GM23338 (cell line): ENCODE measurements around the gene PLA2G12A. TPM values are rescaled to one million over a fixed set of nuclear protein-coding genes. Genes with fewer than 3 reads are reported as not detected.

ENCODE experiments used
- ATAC-seq: fragments of 200-7000 bp; cut with Tn5 transposase; 3 replicates; pipeline ENCODE4 v1.9.1; 2020
- DNase-seq: peaks from one replicate; pipeline ENCODE4 v3.0.0-alpha.2; 2015; ENCODE audit warnings: low spot score
- H2AFZ ChIP-seq: fragments of 200-600 bp; sonication (generic); 2 replicates; pipeline ENCODE4 v1.8.0; 2016; ENCODE audit warnings: antibody characterized with exemption, mild to moderate bottlenecking, moderate library complexity
- H3F3A ChIP-seq: fragments of 200-600 bp; sonication (generic); replicated peaks from 2 replicates; pipeline ENCODE4 v1.8.0; 2017; ENCODE audit warnings: antibody characterized with exemption, mixed run types, low read depth
- H3K27ac ChIP-seq: fragments of 200-600 bp; sonication (generic); 2 replicates; pipeline ENCODE4 v1.6.1; 2016; ENCODE audit warnings: low read depth
- H3K27me3 ChIP-seq: fragments of 200-600 bp; sonication (generic); 2 replicates; pipeline ENCODE4 v1.8.0; 2016; ENCODE audit warnings: mild to moderate bottlenecking, mixed run types, moderate library complexity; ENCODE audit not compliant: insufficient read depth
- H3K36me3 ChIP-seq: fragments of 200-600 bp; sonication (generic); 2 replicates; pipeline ENCODE4 v1.8.0; 2016; ENCODE audit warnings: mild to moderate bottlenecking; ENCODE audit not compliant: insufficient read depth
- H3K4me1 ChIP-seq: fragments of 200-600 bp; sonication (generic); 2 replicates; pipeline ENCODE4 v1.8.0; 2016; ENCODE audit warnings: mild to moderate bottlenecking, moderate library complexity; ENCODE audit not compliant: insufficient read depth
- H3K4me2 ChIP-seq: fragments of 200-600 bp; sonication (generic); 2 replicates; pipeline ENCODE4 v1.7.1; 2017; ENCODE audit warnings: mixed run types
- H3K4me3 ChIP-seq: fragments of 200-600 bp; sonication (generic); 2 replicates; pipeline ENCODE4 v1.6.1; 2016; ENCODE audit warnings: mixed run types
- H3K79me2 ChIP-seq: fragments of 200-600 bp; sonication (generic); replicated peaks from 2 replicates; pipeline ENCODE4 v1.8.0; 2017; ENCODE audit warnings: mild to moderate bottlenecking; ENCODE audit not compliant: insufficient read depth
- H3K9me2 ChIP-seq: fragments of 200-600 bp; sonication (generic); 2 replicates; pipeline ENCODE4 v1.8.0; 2017; ENCODE audit not compliant: insufficient read depth
- H4K20me1 ChIP-seq: fragments of 200-600 bp; sonication (generic); replicated peaks from 2 replicates; pipeline ENCODE4 v1.8.0; 2017; ENCODE audit warnings: mild to moderate bottlenecking; ENCODE audit not compliant: insufficient read depth
- H3K27ac Mint-ChIP-seq: 2 replicates; pipeline ENCODE4 v1.8.0; 2020; ENCODE audit warnings: inconsistent platforms, mild to moderate bottlenecking, moderate library complexity, mixed read lengths
- H3K27me3 Mint-ChIP-seq: 3 replicates; pipeline ENCODE4 v1.8.0; 2022; ENCODE audit warnings: low read depth, mild to moderate bottlenecking, moderate library complexity, mixed read lengths, inconsistent platforms; ENCODE audit not compliant: insufficient read depth, poor library complexity
- H3K36me3 Mint-ChIP-seq: 3 replicates; pipeline ENCODE4 v1.8.0; 2021; ENCODE audit warnings: low read depth, mild to moderate bottlenecking, inconsistent platforms, moderate library complexity, mixed read lengths
- H3K4me1 Mint-ChIP-seq: 3 replicates; pipeline ENCODE4 v1.8.0; 2020; ENCODE audit warnings: mild to moderate bottlenecking, inconsistent platforms, mixed read lengths
- H3K4me3 Mint-ChIP-seq: 3 replicates; pipeline ENCODE4 v1.8.0; 2021; ENCODE audit warnings: moderate library complexity, mild to moderate bottlenecking, inconsistent platforms, mixed read lengths
- H3K9me3 Mint-ChIP-seq: 3 replicates; pipeline ENCODE4 v1.8.0; 2020; ENCODE audit warnings: moderate library complexity, mild to moderate bottlenecking, inconsistent platforms, mixed read lengths
- CREB1 ChIP-seq: fragments of 250-450 bp; sonication (Bioruptor Pico); IDR thresholded peaks from 2 replicates; pipeline ENCODE4 v1.5.0; 2020; ENCODE audit warnings: low read depth, mild to moderate bottlenecking, moderate library complexity
- EZH2 ChIP-seq: fragments of 200-600 bp; sonication (generic); IDR thresholded peaks from one replicate; pipeline ENCODE4 v1.8.0; 2017; ENCODE audit warnings: antibody characterized with exemption, mild to moderate bottlenecking, low read depth; ENCODE audit not compliant: unreplicated experiment
- EZH2phosphoT487 ChIP-seq: fragments of 200-600 bp; sonication (generic); IDR thresholded peaks from one replicate; pipeline ENCODE4 v1.8.1; 2018; ENCODE audit warnings: antibody characterized with exemption; ENCODE audit not compliant: unreplicated experiment
- JUNB ChIP-seq: IDR thresholded peaks from one replicate; pipeline ENCODE4 v1.6.1; 2016; ENCODE audit warnings: antibody characterized with exemption; ENCODE audit not compliant: unreplicated experiment
- NANOG ChIP-seq: IDR thresholded peaks from 2 replicates; pipeline ENCODE4 v1.6.1; 2016; ENCODE audit warnings: antibody characterized with exemption, borderline replicate concordance
- POLR2AphosphoS5 ChIP-seq: IDR thresholded peaks from 2 replicates; pipeline ENCODE4 v1.6.1; 2016; ENCODE audit warnings: antibody characterized with exemption, low read depth
- STAT1 ChIP-seq: IDR thresholded peaks from one replicate; pipeline ENCODE4 v1.6.1; 2016; ENCODE audit warnings: antibody characterized with exemption; ENCODE audit not compliant: unreplicated experiment
- ZNF114 ChIP-seq: fragments of 250-450 bp; sonication (Bioruptor Pico); IDR thresholded peaks from 2 replicates; pipeline ENCODE4 v1.5.0; 2020; ENCODE audit warnings: mild to moderate bottlenecking, moderate library complexity
- ZNF331 ChIP-seq: fragments of 250-450 bp; sonication (Bioruptor Pico); IDR thresholded peaks from 2 replicates; pipeline ENCODE4 v1.5.0; 2020; ENCODE audit warnings: low read depth, mild to moderate bottlenecking, moderate library complexity
- long read RNA-seq: library from polyadenylated mRNA; unstranded; transcript quantifications from one replicate; pipeline ENCODE4 v2.0.0, GENCODE V29; 2020; ENCODE audit not compliant: unreplicated experiment
- polyA plus RNA-seq: library from polyadenylated mRNA; unstranded; fragments of >200 nt; fragmentation: Nextera tagmentation; extraction: Ambion mirVana; gene quantifications from 2 replicates; pipeline ENCODE4 v1.2.1, GENCODE V29; 2016
- total RNA-seq: library from RNA; depleted of rRNA; stranded (reverse); fragments of >200 nt; shearing (Covaris generic); gene quantifications from 2 replicates; pipeline ENCODE4 v1.2.3, GENCODE V29; 2014; rRNA removed
- TF ChIP-seq, protein P1 (sequence below): IDR thresholded peaks from 2 replicates; pipeline ENCODE4 v1.6.1; 2016; ENCODE audit warnings: antibody characterized with exemption
- TF ChIP-seq, protein P2 (sequence below), 2 experiments: fragments of 200-600 bp in 1 of 2; sonication (generic) in 1 of 2; conservative IDR thresholded peaks; 2 replicates each; pipeline versions ENCODE4 v1.5.1 to v1.6.1; 2016 to 2017; ENCODE audit warnings: antibody characterized with exemption in 2 of 2, low read depth in 2 of 2, mild to moderate bottlenecking in 2 of 2, moderate library complexity in 1 of 2
- TF ChIP-seq, protein P3 (sequence below): IDR thresholded peaks from one replicate; pipeline ENCODE4 v1.6.1; 2018; ENCODE audit warnings: antibody characterized with exemption; ENCODE audit not compliant: unreplicated experiment

PLA2G12A gene
- total RNA-seq (20.9 and 30.8 TPM in 2 replicates), polyA plus RNA-seq (55.9 and 70.7 TPM in 2 replicates)
- long read RNA-seq, full-length matches to known transcripts = 39 of 43 reads
- long read RNA-seq, partial matches to known transcripts = 0 of 43 reads
- long read RNA-seq, other reads (novel, unspliced or antisense) = 4 of 43 reads

DNA sequence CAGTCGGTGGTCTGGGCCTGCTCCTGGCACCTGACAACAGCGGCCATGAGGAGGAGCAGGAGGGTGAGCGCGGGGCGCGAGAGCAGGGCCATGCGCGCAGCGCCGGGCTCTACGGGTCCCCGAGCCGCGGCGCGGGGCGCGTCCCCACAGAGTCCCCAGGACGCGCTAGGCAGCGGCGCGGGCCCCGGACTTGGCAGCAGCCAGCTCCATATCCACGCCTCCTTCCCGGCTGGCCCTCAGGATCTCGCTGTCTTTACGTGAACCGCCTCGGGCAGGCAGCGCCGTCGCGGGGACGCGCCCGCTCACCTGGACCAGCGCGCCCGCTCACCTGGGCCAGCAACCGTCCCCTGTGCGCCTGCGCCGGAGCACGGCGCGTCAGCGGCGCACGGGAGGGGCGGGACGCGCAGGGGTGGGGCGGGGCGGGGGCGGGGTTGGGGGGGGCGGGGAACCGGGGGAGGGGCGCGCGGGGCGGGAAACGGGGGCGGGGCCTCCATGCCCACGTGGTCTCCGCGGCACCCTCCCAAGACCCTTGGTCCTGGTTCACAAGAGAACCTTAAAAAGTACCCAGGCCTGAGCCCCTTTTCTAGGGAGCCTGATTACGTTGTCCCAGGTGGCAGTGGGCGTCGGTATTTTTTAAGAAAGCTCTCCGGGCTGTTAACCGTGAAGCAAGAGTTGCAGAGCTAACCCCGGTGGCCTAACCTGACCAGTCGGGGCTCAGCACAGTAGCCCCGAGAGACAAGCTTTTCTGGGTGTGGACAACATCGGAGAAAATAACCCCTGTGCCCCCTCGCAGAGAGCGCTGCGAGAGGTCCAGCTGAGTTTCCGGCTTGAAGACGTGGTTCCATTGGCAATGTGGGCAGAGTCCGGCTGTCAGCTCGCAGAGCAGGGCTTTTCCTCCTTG, at the start of gene PLA2G12A:
PLA2G12A (minus strand) TSS at position 353 of the 901 bp plus-strand sequence; CDS start at position 92, 261 bp downstream.
- Mint-ChIP-seq H3K27ac (peak within 1 kb of the TSS; percentile 95), H3K36me3 (no peaks in the 10 kb centered on the region; the same call in 1 of the 3 replicates), H3K4me1 (peaks cover 11% of the 10 kb centered on the region), H3K27me3 (peaks cover 9% of the 10 kb centered on the region), H3K4me3 (peak within 1 kb of the TSS; percentile 95), H3K9me3 (no peaks in the 10 kb centered on the region)
- Histone ChIP-seq H3K27me3 (no peaks in the 10 kb centered on the region), H3K79me2 (peaks cover 45% of the 10 kb centered on the region), H3F3A (no peaks in the 10 kb centered on the region), H2AFZ (peak within 1 kb of the TSS; percentile 83), H3K4me3 (peak within 1 kb of the TSS; percentile 68), H3K4me1 (peaks cover 8% of the 10 kb centered on the region), H3K36me3 (no peaks in the 10 kb centered on the region), H3K4me2 (peak within 1 kb of the TSS; percentile 78), H4K20me1 (0 out of 2 replicates have a peak, but pooled peaks cover 3% of the 10 kb centered on the region), H3K9me2 (no peaks in the 10 kb centered on the region), H3K27ac (peak within 1 kb of the TSS; percentile 99)
- ATAC-seq = peak; percentile 84
- peak; percentile 93 for DNase-seq
- no peak for TF ChIP-seq EZH2phosphoT487
- peak; percentile 82 for TF ChIP-seq POLR2AphosphoS5

DNA sequence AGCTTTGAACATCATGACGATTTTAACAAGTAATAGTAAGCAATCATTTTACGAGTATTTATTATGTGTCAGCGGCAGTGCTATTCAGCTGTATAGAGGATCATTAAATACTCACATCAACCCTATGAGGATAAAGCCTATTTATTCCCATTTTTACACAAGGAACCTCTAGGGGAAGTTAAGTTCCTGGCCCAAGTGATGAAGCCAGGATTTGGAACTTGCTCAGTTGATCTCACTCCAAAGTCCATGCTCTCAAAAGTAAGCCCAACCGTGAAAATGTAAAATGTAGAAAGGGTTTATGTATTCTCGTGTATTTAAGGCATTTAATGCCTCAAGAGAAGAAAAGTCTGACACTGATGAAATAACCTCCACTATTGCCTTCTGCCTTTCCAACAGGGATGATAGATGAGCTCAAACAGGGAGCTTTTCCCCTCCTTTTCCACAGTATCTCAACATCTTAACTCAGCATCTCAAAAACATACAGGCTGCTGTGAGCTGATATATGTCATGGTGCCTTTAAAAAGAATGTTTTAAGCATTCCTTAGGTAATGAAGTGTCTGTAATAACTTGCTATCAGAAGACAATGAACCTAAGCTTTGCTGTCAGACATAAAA, 35.0 kb upstream of the PLA2G12A start:
- H2AFZ ChIP-seq = no peak overlapping the region
- H3K4me1 ChIP-seq = no peaks in the 10 kb centered on the region; the same call in 1 of the 2 replicates
- no peaks in the 10 kb centered on the region for H4K20me1 ChIP-seq
- no peak overlapping the region for H3K4me3 ChIP-seq
- Mint-ChIP-seq H3K27me3 (no peaks in the 10 kb centered on the region), H3K9me3 (no peaks in the 10 kb centered on the region), H3K4me3 (no peak overlapping the region), H3K4me1 (peaks cover 4% of the 10 kb centered on the region; the same call in 2 of the 3 replicates), H3K27ac (no peak overlapping the region), H3K36me3 (no peaks in the 10 kb centered on the region)
- H3K4me2 ChIP-seq = no peak overlapping the region
- no peaks in the 10 kb centered on the region for H3K79me2 ChIP-seq
- H3K9me2 ChIP-seq = no peaks in the 10 kb centered on the region
- no peaks in the 10 kb centered on the region for H3F3A ChIP-seq
- DNase-seq (no peak), ATAC-seq (no peak)
- H3K27ac ChIP-seq = no peak overlapping the region
- H3K27me3 ChIP-seq = no peaks in the 10 kb centered on the region
- no peaks in the 10 kb centered on the region for H3K36me3 ChIP-seq
- TF ChIP-seq ZNF331 (CRISPR knock-in tag) = no peak
- TF ChIP-seq EZH2phosphoT487 = no peak
- TF ChIP-seq JUNB = no peak
- no peak for TF ChIP-seq STAT1
- TF ChIP-seq, protein P1, sequence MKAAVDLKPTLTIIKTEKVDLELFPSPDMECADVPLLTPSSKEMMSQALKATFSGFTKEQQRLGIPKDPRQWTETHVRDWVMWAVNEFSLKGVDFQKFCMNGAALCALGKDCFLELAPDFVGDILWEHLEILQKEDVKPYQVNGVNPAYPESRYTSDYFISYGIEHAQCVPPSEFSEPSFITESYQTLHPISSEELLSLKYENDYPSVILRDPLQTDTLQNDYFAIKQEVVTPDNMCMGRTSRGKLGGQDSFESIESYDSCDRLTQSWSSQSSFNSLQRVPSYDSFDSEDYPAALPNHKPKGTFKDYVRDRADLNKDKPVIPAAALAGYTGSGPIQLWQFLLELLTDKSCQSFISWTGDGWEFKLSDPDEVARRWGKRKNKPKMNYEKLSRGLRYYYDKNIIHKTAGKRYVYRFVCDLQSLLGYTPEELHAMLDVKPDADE = no peak
- TF ChIP-seq, protein P2, sequence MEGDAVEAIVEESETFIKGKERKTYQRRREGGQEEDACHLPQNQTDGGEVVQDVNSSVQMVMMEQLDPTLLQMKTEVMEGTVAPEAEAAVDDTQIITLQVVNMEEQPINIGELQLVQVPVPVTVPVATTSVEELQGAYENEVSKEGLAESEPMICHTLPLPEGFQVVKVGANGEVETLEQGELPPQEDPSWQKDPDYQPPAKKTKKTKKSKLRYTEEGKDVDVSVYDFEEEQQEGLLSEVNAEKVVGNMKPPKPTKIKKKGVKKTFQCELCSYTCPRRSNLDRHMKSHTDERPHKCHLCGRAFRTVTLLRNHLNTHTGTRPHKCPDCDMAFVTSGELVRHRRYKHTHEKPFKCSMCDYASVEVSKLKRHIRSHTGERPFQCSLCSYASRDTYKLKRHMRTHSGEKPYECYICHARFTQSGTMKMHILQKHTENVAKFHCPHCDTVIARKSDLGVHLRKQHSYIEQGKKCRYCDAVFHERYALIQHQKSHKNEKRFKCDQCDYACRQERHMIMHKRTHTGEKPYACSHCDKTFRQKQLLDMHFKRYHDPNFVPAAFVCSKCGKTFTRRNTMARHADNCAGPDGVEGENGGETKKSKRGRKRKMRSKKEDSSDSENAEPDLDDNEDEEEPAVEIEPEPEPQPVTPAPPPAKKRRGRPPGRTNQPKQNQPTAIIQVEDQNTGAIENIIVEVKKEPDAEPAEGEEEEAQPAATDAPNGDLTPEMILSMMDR (conservative IDR thresholded peaks at IDR 0.05; ENCODE audit: low read depth in 2 of 2) = no peak
- TF ChIP-seq ZNF114 (CRISPR knock-in tag) = no peak
- no peak for TF ChIP-seq CREB1 (CRISPR knock-in tag)
- no peak for TF ChIP-seq EZH2
- TF ChIP-seq NANOG = no peak
- TF ChIP-seq, protein P3, sequence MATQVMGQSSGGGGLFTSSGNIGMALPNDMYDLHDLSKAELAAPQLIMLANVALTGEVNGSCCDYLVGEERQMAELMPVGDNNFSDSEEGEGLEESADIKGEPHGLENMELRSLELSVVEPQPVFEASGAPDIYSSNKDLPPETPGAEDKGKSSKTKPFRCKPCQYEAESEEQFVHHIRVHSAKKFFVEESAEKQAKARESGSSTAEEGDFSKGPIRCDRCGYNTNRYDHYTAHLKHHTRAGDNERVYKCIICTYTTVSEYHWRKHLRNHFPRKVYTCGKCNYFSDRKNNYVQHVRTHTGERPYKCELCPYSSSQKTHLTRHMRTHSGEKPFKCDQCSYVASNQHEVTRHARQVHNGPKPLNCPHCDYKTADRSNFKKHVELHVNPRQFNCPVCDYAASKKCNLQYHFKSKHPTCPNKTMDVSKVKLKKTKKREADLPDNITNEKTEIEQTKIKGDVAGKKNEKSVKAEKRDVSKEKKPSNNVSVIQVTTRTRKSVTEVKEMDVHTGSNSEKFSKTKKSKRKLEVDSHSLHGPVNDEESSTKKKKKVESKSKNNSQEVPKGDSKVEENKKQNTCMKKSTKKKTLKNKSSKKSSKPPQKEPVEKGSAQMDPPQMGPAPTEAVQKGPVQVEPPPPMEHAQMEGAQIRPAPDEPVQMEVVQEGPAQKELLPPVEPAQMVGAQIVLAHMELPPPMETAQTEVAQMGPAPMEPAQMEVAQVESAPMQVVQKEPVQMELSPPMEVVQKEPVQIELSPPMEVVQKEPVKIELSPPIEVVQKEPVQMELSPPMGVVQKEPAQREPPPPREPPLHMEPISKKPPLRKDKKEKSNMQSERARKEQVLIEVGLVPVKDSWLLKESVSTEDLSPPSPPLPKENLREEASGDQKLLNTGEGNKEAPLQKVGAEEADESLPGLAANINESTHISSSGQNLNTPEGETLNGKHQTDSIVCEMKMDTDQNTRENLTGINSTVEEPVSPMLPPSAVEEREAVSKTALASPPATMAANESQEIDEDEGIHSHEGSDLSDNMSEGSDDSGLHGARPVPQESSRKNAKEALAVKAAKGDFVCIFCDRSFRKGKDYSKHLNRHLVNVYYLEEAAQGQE = no peak
- no peak for TF ChIP-seq POLR2AphosphoS5
